GM15510 (cell line): ENCODE measurements around the gene IL2.

ENCODE experiments used
- POLR2A ChIP-seq: IDR thresholded peaks from 3 replicates; pipeline ENCODE4 v1.6.1; 2011; ENCODE audit warnings: borderline replicate concordance; ENCODE audit not compliant: insufficient read length; ENCODE audit errors: extremely low read depth

The IL2 gene

DNA sequence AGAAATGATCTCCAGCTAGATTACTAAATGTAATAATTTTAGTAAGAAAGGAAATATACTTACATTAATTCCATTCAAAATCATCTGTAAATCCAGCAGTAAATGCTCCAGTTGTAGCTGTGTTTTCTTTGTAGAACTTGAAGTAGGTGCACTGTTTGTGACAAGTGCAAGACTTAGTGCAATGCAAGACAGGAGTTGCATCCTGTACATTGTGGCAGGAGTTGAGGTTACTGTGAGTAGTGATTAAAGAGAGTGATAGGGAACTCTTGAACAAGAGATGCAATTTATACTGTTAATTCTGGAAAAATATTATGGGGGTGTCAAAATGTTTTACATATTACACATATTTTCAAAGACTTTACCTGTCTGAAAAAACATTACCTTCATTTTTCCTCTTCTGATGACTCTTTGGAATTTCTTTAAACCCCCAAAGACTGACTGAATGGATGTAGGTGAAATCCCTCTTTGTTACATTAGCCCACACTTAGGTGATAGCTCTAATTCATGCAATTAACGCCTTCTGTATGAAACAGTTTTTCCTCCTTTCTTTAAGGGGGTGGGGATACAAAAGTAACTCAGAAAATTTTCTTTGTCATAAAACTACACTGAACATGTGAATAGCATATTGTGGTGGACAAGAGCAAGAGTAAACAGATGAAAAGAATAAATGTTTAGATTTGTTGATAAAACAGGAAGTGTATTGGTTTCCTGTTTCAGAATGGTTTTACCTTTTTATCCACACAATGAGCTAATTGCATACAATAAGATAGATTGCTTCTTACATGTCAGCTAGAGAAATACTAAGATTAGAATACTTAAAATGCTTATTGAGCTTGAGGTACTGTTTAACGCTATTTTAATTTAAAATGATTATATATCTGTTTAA is at the start of gene IL2:
Gene IL2, minus strand, starts transcription at position 495 of the 886 bp plus-strand sequence. Its CDS starts 285 bp downstream, at position 210.
- TF ChIP-seq POLR2A: no peak

DNA sequence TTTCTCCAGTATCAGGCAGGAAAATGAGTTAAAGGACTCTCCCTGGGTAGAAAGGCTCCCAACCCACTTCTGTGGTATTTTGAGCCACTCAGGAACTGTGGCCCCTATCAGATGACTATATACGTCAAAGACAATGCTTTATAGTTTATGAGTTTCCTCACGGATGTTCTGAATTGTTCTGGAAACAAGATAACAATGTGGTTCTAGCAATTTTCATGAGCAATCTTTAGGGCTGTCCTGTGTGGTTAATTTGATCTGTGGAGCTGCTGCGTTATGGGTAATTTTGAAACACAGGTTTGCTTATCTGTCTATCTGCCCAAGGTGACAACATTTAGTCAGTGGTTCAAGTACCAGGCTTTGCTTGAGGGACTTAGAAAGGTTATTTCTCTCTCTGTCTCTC is 46.7 kb upstream of the IL2 start:
- no peak for TF ChIP-seq POLR2A

DNA sequence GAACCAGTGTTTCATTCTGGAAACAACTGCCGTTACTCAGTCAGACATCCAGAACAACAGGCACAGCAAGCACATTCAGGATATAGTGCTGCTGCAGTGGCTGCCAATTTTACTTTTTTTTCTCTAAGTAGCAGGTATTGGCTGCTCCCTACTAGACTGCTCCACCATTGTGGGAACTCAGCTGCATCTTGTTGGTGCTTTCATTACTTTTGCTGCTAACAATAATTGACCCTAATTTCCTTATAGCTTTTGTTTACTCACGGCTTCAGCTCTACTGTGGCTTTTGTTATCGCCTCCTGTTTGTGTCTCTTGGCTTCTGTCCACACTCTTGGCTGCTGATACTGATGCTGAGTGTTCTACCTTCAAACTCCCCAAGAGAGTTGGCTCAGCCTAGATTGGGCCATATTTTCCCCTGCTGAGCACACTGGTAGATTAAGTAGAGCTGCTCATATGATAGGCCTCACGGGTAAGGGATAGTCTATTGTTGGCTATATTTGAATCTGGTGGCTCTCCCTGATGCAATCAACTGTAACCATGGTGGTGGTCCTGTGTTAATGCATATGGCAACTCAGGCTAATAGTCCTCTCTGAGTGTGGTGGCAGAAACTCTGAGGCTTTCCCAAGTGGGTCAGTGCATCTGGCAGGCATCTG is 44.5 kb upstream of the IL2 start:
- no peak for TF ChIP-seq POLR2A

DNA sequence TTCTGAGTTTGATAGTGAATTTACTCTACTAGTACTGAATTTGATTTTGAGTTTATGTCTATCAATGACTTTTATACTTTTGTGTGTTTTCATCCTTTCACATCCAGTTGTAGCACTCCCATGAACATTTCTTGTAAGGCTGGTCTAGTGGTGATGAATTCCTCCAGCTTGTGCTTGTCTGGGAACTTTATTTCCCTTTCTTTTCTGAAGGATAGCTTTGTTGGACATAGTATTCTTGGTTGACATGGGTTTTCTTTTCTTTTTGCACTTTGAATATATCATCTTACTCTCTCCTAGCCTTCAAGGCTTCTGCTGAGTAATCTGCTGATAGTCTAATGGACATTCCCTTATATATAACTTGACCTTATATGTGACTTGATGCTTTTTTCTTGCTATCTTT is 32.5 kb upstream of the IL2 start:
- no peak for TF ChIP-seq POLR2A

- no peak for TF ChIP-seq POLR2A
These were observed 27.0 kb upstream of the IL2 start for GRCh38 chr4:122483481-122483880.

GRCh38 chr4:122481766-122482405 is 25.4 kb upstream of the IL2 start:
- TF ChIP-seq POLR2A: no peak

GRCh38 chr4:122480655-122481487 is 24.3 kb upstream of the IL2 start:
- no peak for TF ChIP-seq POLR2A

- no peak for TF ChIP-seq POLR2A
These were observed 23.5 kb upstream of the IL2 start for GRCh38 chr4:122479935-122480416.

DNA sequence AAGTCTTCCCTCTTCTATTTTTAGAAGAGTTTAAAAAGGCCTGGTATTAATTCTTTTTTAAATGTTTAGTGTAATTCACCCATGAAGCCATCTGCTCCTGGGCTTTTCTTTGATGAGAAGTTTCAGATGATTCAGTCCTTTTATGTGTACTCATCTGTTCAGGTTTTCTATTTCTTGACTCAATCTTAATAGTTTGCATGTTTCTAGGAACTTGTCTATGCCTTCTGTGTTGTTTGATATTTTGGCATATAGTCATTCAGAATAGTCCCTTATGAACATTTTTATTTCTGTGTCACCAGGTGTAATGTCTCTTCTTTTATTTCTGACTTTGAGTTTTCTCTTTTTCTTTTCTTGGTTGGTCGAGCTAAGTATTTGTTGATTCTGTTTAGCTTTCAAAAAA is 20.2 kb upstream of the IL2 start:
- TF ChIP-seq POLR2A: no peak

DNA sequence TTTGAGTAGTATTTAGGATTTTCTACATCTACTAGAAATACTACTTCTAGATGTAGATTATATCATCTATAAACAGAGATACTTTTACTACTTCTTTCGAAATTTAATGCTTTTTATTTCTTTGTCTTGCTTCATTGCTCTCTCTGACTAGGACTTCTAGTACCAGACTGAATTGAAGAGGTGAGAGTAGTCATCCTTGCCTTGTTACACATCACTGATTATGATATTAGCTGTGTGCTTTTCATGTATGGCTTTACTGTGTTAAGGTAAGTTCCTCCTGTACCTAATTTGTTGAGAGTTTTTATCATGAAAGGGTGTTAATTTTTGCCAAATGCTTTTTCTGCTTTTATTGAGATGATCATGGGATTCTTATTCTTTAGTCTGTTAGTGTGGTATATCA is 19.6 kb upstream of the IL2 start:
- TF ChIP-seq POLR2A: no peak

DNA sequence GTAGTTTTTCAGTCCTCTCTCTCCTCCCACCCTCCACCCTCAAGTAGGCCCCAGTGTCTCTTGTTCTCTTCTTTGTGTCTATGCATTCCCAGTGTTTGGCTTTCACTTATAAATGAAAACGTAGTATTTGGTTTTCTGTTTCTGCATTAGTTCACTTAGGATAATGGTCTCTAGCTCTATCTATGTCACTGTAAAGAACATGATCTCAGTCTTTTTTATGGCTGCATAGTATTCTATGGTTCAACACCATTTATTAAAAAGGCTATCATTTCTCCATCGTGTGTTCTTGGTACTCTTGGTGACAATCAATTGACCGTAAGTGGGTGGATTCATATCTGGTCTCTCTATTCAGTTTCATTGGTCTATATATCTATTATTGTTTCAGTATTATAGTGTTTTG is 18.7 kb upstream of the IL2 start:
- TF ChIP-seq POLR2A: no peak

DNA sequence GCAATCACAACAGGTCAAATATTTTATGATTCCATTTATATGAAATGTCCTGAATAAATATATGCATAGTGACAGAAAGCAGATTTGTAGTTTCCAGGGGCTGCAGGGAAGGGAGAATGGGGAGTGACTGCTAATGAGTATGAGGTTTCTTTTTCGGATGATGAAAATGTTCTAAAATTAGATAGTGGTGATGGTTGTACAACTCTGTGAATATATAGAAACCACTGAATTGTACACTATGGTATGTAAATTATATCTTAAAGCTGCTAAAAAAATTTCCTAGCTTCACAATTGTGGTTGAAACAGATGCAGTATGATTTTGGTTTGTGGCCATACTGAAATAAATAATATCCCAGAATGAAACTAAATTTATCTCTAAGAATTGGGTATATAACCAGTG is 12.9 kb upstream of the IL2 start:
- no peak for TF ChIP-seq POLR2A

DNA sequence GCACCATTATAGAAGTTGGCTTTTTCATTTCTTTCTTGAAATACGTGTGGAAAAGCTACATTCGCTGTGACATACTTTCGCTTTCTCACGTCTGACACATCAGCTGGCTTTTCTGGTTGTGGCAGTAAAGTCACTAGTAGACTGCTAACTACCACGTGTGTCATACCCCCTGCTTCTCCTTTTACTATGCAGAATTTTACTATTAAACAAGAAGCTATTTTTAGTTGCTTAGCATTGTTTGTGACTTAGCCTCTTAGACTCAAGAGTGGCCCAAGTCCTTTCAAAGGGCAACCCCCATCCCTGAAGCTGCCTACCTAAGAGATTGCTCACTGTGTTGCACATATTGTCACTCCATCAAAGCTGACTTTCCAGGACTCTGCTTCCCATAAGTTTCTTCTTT is 2.1 kb upstream of the IL2 start:
- TF ChIP-seq POLR2A: no peak

DNA sequence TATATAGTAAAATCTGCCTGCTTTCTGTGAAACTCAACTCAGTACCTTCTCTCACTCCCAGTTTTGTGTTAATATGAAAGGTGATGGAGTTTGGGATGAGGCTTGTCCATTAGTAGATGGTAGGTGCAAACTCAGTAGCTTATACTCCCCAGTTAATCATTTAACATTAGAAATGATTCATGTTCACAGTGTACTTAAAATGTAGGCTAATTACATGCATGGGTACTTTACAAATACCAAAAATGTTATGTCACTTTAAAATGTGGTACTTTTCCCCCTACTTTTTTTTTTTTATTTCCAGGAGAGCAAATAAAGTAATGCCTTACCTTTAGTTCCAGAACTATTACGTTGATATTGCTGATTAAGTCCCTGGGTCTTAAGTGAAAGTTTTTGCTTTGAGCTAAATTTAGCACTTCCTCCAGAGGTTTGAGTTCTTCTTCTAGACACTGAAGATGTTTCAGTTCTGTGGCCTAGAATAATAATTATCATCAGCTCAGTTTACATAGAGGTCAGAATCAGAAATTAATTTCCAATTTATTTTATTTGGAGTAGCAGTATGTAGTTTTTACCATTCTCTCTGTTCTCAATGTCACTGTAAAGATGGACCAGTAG is 3.0 kb downstream of the IL2 start:
- no peak for TF ChIP-seq POLR2A
